ENCODE measurements around the gene PTCH2.
"Not testable (repeated sequence)": the region's sequence is repeated elsewhere in the genome, so short reads cannot be mapped to it uniquely, and the experiment has no call there.

The PTCH2 gene

GRCh38 chr1:44799770-44800584, 43.1 kb downstream of the PTCH2 start, which contains the start of gene PLK3:
Gene PLK3 (plus strand): TSS chr1:44800377. CDS start chr1:44800464, 87 bp downstream.
- DNase-seq = peak; percentile 96

GRCh38 chr1:44798481-44799365, 44.3 kb downstream of the PTCH2 start:
- peak; percentile 68 for DNase-seq

DNA sequence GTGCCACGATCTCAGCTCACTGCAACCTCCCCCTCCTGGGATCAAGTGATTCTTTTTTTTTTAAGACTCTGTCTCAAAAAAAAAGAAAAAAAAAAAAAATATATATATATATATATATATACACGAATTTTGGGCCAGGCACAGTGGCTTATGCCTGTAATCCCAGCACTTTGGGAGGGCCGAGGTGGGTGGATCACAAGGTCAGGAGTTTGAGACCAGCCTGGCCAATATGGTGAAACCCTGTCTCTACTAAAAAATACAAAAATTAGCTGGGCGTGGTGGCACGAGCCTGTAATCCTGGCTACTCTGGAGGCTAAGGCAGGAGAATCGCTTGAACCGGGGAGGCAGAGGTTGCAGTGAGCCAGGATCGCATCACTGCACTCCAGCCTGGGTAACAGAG, 45.2 kb downstream of the PTCH2 start:
- not testable (repeated sequence) for DNase-seq

- no peak for DNase-seq
These were observed 50.1 kb downstream of the PTCH2 start for GRCh38 chr1:44792736-44793502.

DNA sequence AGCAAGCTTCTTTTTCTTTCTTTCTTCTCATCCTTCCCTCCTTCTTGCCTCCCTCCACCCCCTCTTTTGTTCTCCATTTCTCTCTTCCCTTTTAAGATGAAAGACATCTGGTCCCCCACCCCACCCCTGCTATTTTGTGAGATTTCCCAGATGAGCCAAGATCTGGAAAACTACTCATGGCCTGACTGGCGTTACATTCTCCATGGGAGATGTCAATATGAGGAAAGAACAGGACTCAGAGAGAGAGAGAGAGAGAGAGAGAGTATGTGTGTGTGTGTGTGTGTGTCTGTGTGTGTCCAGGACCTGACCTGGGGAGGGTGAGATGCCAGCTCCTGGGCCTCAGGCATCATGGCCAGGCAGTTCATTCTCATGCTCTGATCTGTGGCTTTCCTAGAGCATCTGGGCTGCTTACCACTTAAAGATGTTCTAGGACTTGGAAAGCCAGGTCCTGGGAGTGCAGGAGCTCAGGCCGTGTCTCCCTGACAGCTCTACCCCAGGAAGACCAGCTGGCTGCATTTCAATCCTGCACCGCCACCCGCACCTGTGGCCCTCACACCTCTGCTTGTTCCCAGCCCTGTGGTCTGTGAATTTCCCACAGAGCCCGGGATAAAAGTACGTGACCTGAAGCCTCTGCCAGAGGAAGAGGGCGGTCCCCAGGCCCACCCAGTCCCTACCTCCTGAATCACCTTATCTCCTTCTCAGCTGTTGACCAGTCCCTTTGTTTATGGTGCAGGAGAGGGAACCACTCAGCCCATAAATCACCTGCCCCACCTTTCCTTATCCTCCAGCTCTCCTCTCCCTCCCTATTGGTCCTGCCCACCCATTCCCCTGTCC, 51.9 kb downstream of the PTCH2 start:
- no peak for DNase-seq

GRCh38 chr1:44788120-44788860, 54.8 kb downstream of the PTCH2 start, which contains the start of gene BEST4:
Gene BEST4 (minus strand): TSS chr1:44788170. CDS start chr1:44787705, 465 bp downstream.
- DNase-seq = no peak

DNA sequence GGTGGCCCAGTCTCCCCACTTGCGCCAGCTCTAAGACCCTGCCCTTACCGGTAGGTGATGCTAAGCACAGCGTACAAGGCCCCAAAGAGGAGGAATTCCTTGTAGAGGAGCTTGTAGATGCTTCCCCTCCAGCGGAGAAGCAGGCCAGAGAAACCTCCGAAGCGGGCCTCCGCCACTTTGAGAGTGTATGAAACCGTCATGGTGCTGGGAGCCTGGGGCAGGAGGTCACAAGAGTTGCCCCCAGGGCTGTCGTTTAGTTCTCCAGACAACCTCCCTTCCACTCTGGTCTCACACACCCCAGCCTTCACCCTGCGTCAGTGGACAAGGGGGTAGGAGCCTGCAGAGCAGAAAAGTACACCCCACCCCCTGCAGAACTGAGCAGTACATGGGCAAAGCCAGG, 55.5 kb downstream of the PTCH2 start:
- DNase-seq = no peak

- DNase-seq = no peak
These were observed 56.1 kb downstream of the PTCH2 start for GRCh38 chr1:44786841-44787426.

GRCh38 chr1:44786138-44786840, 56.8 kb downstream of the PTCH2 start:
- no peak for DNase-seq

DNA sequence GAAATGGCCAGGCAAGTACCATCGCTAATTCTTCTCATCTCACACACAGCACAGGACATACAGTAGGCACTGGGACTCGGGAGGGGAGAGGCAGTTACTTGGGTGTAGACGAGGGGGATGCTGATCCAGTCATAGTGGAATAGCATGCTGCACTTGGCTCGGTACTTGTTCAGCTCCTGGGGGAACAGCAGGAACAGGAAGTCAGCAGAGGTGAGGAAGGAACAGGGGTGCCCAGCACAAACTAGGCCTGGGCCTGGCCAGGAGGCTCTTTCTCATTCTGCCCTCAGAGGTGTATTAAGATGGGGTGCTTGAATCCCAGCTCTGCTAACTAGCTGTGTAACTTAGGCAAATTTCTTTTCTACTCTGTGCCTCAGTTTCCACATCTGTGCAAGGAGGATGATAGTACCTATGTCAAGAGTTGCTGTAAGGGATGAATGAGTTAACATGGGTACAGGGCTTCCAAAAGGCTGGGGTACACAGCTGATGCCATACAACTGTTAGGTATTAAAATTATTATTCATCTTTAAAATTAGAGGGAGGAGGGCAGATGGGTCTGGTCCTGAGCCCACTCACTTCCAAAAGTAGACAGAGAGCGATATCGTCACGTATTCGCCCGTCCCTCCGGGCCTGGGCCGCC, 57.4 kb downstream of the PTCH2 start:
- DNase-seq = no peak

- DNase-seq = no peak
These were observed 58.0 kb downstream of the PTCH2 start for GRCh38 chr1:44785029-44785380.

- peak; percentile 39 for DNase-seq
These were observed 58.7 kb downstream of the PTCH2 start for GRCh38 chr1:44784094-44785028.

- DNase-seq = peak; percentile 31
These were observed 59.4 kb downstream of the PTCH2 start for GRCh38 chr1:44783697-44784093.

DNA sequence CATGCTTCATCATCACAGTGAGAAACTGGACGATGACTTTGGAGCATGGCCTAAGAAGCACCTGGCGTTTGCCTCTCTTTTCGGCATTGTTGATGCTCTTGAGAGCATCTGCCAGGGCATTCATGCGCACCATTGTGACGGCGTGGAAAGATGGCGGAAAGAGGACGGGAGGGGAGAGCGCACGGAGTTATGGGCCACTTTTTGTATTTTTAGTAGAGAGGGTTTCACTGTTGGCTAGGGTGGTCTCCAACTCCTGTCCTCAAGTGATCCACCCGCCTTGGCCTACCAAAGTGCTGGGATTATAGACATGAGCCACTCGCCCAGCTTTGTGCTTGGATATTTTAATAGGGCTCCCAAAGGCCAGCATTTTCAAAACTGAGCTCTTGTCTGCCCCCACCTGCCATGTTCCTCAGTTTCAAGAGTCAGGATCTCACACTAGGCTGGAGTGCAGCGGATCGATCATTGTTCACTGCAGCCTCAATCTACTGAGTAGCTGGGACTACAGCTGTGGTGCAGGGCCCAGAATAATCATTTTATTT, 62.4 kb downstream of the PTCH2 start:
- no peak for DNase-seq

GRCh38 chr1:44778705-44779576, 64.1 kb downstream of the PTCH2 start:
- no peak for DNase-seq

DNA sequence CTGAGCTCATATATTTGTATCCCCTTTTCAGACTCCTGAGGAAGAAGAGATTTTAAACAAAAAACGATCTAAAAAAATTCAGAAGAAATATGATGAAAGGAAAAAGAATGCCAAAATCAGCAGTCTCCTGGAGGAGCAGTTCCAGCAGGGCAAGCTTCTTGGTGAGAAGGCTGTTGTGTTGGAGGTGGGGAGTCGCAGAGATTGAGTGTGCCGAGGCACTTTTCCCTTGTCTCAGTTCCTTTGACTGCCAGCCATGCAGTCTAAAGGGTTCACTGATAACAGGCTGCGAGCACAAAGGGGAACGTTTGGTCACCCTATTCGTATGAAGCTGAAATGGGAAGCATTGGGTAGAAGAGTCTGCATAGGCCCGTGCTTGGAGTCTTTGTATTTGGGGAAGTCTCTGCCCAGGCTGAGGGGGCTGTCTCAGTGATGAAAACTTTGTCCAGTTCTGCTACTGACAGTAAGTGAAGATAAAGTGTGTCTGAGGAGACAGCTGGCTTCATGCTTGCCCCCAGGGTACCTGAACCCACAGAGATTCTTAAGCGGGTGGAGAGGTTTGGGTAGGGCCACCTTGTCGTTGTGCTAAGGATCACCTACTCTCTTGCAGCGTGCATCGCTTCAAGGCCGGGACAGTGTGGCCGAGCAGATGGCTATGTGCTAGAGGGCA, 65.0 kb downstream of the PTCH2 start:
- no peak for DNase-seq

DNA sequence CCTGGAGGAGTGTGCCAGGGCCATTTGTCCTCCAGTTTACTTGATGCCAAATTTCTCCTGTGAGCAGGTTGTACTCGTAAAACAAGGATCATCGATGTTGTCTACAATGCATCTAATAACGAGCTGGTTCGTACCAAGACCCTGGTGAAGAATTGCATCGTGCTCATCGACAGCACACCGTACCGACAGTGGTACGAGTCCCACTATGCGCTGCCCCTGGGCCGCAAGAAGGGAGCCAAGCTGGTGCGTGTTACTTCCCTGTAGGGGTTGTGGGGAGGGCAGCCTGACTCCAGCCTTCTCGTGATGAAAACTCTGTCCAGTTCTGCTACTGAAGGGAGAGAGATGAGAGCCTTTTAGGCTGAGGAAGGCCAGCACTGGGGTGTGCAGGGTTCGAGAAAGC, 65.5 kb downstream of the PTCH2 start:
- no peak for DNase-seq

Measured in DMS79 treated with DMSO at 0.1 percent for 48 hours (cell line).